Neural cell (in vitro differentiated cells): Measurements from ENCODE around the gene BFSP1. TPM values are rescaled to one million over a fixed set of nuclear protein-coding genes. Genes with fewer than 3 reads are reported as not detected.

Experiments used
- H2AFZ ChIP-seq: fragments of 200-600, 300-800 bp; sonication (generic), shearing (Covaris generic); 2 replicates; pipeline ENCODE4 v1.6.0; 2014; ENCODE audit warnings: low read depth, mild to moderate bottlenecking, antibody characterized with exemption, low read length, moderate library complexity
- H3F3A ChIP-seq: fragments of 200-600 bp; shearing (Covaris generic); 2 replicates; pipeline ENCODE4 v1.6.1; 2016; ENCODE audit warnings: mild to moderate bottlenecking, moderate library complexity, mixed read lengths, antibody characterized with exemption, low read length; ENCODE audit not compliant: insufficient read depth, poor library complexity, severe bottlenecking
- H3K27ac ChIP-seq: fragments of 200-600, 300-800 bp; sonication (generic), shearing (Covaris generic); 2 replicates; pipeline ENCODE4 v1.5.1; 2014; ENCODE audit warnings: mild to moderate bottlenecking, low read length, moderate library complexity
- H3K27me3 ChIP-seq: fragments of 300-800, 200-600 bp; sonication (generic), shearing (Covaris generic); 2 replicates; pipeline ENCODE4 v1.6.0; 2014; ENCODE audit warnings: mild to moderate bottlenecking, low read depth, low read length, moderate library complexity; ENCODE audit not compliant: insufficient read depth
- H3K36me3 ChIP-seq: fragments of 300-800, 200-600 bp; sonication (generic), shearing (Covaris generic); 2 replicates; pipeline ENCODE4 v1.5.1; 2014; ENCODE audit warnings: mild to moderate bottlenecking, antibody characterized with exemption, low read length, moderate library complexity; ENCODE audit not compliant: insufficient read depth
- H3K4me2 ChIP-seq: fragments of 300-800, 200-600 bp; sonication (generic), shearing (Covaris generic); 2 replicates; pipeline ENCODE4 v1.6.0; 2014; ENCODE audit warnings: mild to moderate bottlenecking, low read length
- H3K4me3 ChIP-seq: fragments of 300-800, 200-600 bp; sonication (generic), shearing (Covaris generic); 2 replicates; pipeline ENCODE4 v1.5.1; 2014; ENCODE audit warnings: mild to moderate bottlenecking, low read length, moderate library complexity
- H3K79me2 ChIP-seq: fragments of 200-600 bp; shearing (Covaris generic); replicated peaks from 2 replicates; pipeline ENCODE4 v1.6.0; 2014; ENCODE audit warnings: mild to moderate bottlenecking, low read length, moderate library complexity; ENCODE audit not compliant: insufficient read depth
- H3K9ac ChIP-seq: fragments of 300-800, 200-600 bp; sonication (generic), shearing (Covaris generic); 2 replicates; pipeline ENCODE4 v1.6.1; 2016; ENCODE audit warnings: mild to moderate bottlenecking, low read length, mixed read lengths
- H3K9me2 ChIP-seq: fragments of 200-600 bp; shearing (Covaris generic); 2 replicates; pipeline ENCODE4 v1.6.1; 2016; ENCODE audit warnings: mild to moderate bottlenecking, low read length, mixed read lengths; ENCODE audit not compliant: insufficient read depth
- H3K9me3 ChIP-seq: fragments of 200-600, 300-800 bp; sonication (generic), shearing (Covaris generic); 2 replicates; pipeline ENCODE4 v1.6.1; 2016; ENCODE audit warnings: mild to moderate bottlenecking, mixed run types, low read length, moderate library complexity, mixed read lengths
- H4K20me1 ChIP-seq: fragments of 200-600 bp; shearing (Covaris generic); 2 replicates; pipeline ENCODE4 v1.6.1; 2016; ENCODE audit warnings: mild to moderate bottlenecking, mixed run types; ENCODE audit not compliant: insufficient read depth
- CTCF ChIP-seq: fragments of 450-650 bp; IDR thresholded peaks from 2 replicates; pipeline ENCODE4 v1.5.1; 2014; ENCODE audit warnings: antibody characterized with exemption, mild to moderate bottlenecking, moderate library complexity; ENCODE audit not compliant: poor library complexity, severe bottlenecking
- EP300 ChIP-seq: fragments of 450-650 bp; conservative IDR thresholded peaks from 2 replicates; pipeline ENCODE4 v1.6.1; 2014; ENCODE audit warnings: antibody characterized with exemption, mild to moderate bottlenecking, moderate library complexity; ENCODE audit not compliant: poor library complexity, severe bottlenecking
- EZH2 ChIP-seq: fragments of 200-600, 300-800 bp; shearing (Covaris generic), sonication (generic); IDR thresholded peaks from 2 replicates; pipeline ENCODE4 v1.6.1; 2014; ENCODE audit warnings: antibody characterized with exemption, low read length, borderline replicate concordance, mild to moderate bottlenecking; ENCODE audit not compliant: insufficient read depth, poor library complexity, severe bottlenecking
- MXI1 ChIP-seq: fragments of 450-650 bp; conservative IDR thresholded peaks from 2 replicates; pipeline ENCODE4 v1.6.1; 2014; ENCODE audit warnings: antibody characterized with exemption, mild to moderate bottlenecking; ENCODE audit not compliant: poor library complexity, severe bottlenecking
- POLR2AphosphoS5 ChIP-seq: IDR thresholded peaks from 2 replicates; pipeline ENCODE4 v1.6.1; 2012
- RAD21 ChIP-seq: fragments of 450-650 bp; conservative IDR thresholded peaks from 2 replicates; pipeline ENCODE4 v1.6.1; 2014; ENCODE audit warnings: antibody characterized with exemption, mild to moderate bottlenecking, moderate library complexity
- REST ChIP-seq: IDR thresholded peaks from 2 replicates; pipeline ENCODE4 v1.6.1; 2012; ENCODE audit warnings: borderline replicate concordance
- SMC3 ChIP-seq: fragments of 450-650 bp; conservative IDR thresholded peaks from 2 replicates; pipeline ENCODE4 v1.6.1; 2014; ENCODE audit warnings: antibody characterized with exemption, mild to moderate bottlenecking, moderate library complexity; ENCODE audit not compliant: poor library complexity
- TAF1 ChIP-seq: IDR thresholded peaks from 2 replicates; pipeline ENCODE4 v1.6.1; 2012; ENCODE audit warnings: low read depth
- polyA plus RNA-seq: library from polyadenylated mRNA; depleted of rRNA; stranded (reverse); fragments of >200 nt; gene quantifications from 2 replicates; pipeline ENCODE4 v1.2.3, GENCODE V29; 2014

Gene BFSP1
- polyA plus RNA-seq, 1 donor from 2014 or later = 1.3 TPM

- Histone ChIP-seq H3K9me3 (no peaks in the 10 kb centered on the region), H3K4me2 (no peak overlapping the region), H3K27me3 (peaks cover 6% of the 10 kb centered on the region), H3K27ac (no peak overlapping the region), H3K79me2 (no peaks in the 10 kb centered on the region), H3K9me2 (no peaks in the 10 kb centered on the region), H2AFZ (no peak overlapping the region), H3K4me3 (no peak overlapping the region), H3K9ac (no peak overlapping the region), H3K36me3 (no peaks in the 10 kb centered on the region), H4K20me1 (no peaks in the 10 kb centered on the region), H3F3A (no peaks in the 10 kb centered on the region)
- TF ChIP-seq RAD21 = no peak
- no peak for TF ChIP-seq REST
- no peak for TF ChIP-seq SMC3
- no peak for TF ChIP-seq EP300
- TF ChIP-seq CTCF = no peak
- TF ChIP-seq EZH2 = no peak
- TF ChIP-seq MXI1 = no peak
- TF ChIP-seq POLR2AphosphoS5 = no peak
- no peak for TF ChIP-seq TAF1
Measured at GRCh38 chr20:17542481-17542880, 11.3 kb upstream of the BFSP1 start.

- Histone ChIP-seq H3K9ac (no peak overlapping the region), H3F3A (no peaks in the 10 kb centered on the region), H3K9me3 (no peaks in the 10 kb centered on the region), H3K9me2 (no peaks in the 10 kb centered on the region), H3K27me3 (peaks cover 6% of the 10 kb centered on the region), H3K4me3 (no peak overlapping the region), H3K79me2 (no peaks in the 10 kb centered on the region), H3K36me3 (no peaks in the 10 kb centered on the region), H2AFZ (no peak overlapping the region), H4K20me1 (no peaks in the 10 kb centered on the region), H3K27ac (no peak overlapping the region), H3K4me2 (no peak overlapping the region)
- TF ChIP-seq RAD21 = no peak
- no peak for TF ChIP-seq EP300
- TF ChIP-seq CTCF = no peak
- no peak for TF ChIP-seq TAF1
- no peak for TF ChIP-seq MXI1
- TF ChIP-seq POLR2AphosphoS5 = no peak
- no peak for TF ChIP-seq EZH2
- TF ChIP-seq SMC3 = no peak
- no peak for TF ChIP-seq REST
Measured at GRCh38 chr20:17541996-17542395, 10.8 kb upstream of the BFSP1 start.
